Measurements from ENCODE around the gene NRP1.

DNA sequence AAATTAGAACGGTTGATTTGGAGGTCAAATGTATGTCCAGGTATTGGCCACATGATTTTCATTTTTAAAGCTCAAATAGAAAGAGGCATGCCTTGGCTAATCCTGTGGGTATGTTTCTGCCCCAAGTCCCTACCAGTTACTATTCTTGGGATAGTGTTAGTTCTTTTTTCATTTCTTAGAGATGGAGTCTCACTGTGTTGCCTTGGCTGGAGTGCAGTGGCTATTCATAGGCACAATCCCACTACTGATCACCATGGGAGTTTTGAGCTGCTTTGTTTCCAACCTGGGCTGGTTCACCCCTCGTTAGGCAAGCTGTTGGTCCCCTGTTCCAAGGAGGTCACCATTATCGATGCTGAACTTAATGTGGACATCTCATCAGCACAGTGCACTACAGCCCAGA lies 46.3 kb downstream of the NRP1 start:
- TF ChIP-seq RAD21 (IDR thresholded peaks at IDR 0.05) (no peak), YY1 (IDR thresholded peaks at IDR 0.05) (no peak), FOXA1 (IDR thresholded peaks at IDR 0.05) (no peak), CTCF (IDR thresholded peaks at IDR 0.05; ENCODE audit: low read depth, low read length, missing input control) (no peak), ATF3 (IDR thresholded peaks at IDR 0.05) (no peak), JUND (IDR thresholded peaks at IDR 0.05) (no peak), MAX (IDR thresholded peaks at IDR 0.05) (no peak), GABPA (IDR thresholded peaks at IDR 0.05 in 1 of 2, conservative IDR thresholded peaks at IDR 0.05 in 1 of 2) (no peak), EGR1 (IDR thresholded peaks at IDR 0.05; ENCODE audit: low read depth in 2 of 2) (no peak), RXRA (IDR thresholded peaks at IDR 0.05) (no peak)
- TF ChIP-seq, protein P1, sequence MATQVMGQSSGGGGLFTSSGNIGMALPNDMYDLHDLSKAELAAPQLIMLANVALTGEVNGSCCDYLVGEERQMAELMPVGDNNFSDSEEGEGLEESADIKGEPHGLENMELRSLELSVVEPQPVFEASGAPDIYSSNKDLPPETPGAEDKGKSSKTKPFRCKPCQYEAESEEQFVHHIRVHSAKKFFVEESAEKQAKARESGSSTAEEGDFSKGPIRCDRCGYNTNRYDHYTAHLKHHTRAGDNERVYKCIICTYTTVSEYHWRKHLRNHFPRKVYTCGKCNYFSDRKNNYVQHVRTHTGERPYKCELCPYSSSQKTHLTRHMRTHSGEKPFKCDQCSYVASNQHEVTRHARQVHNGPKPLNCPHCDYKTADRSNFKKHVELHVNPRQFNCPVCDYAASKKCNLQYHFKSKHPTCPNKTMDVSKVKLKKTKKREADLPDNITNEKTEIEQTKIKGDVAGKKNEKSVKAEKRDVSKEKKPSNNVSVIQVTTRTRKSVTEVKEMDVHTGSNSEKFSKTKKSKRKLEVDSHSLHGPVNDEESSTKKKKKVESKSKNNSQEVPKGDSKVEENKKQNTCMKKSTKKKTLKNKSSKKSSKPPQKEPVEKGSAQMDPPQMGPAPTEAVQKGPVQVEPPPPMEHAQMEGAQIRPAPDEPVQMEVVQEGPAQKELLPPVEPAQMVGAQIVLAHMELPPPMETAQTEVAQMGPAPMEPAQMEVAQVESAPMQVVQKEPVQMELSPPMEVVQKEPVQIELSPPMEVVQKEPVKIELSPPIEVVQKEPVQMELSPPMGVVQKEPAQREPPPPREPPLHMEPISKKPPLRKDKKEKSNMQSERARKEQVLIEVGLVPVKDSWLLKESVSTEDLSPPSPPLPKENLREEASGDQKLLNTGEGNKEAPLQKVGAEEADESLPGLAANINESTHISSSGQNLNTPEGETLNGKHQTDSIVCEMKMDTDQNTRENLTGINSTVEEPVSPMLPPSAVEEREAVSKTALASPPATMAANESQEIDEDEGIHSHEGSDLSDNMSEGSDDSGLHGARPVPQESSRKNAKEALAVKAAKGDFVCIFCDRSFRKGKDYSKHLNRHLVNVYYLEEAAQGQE (IDR thresholded peaks at IDR 0.05): no peak
- TF ChIP-seq, protein P2, sequence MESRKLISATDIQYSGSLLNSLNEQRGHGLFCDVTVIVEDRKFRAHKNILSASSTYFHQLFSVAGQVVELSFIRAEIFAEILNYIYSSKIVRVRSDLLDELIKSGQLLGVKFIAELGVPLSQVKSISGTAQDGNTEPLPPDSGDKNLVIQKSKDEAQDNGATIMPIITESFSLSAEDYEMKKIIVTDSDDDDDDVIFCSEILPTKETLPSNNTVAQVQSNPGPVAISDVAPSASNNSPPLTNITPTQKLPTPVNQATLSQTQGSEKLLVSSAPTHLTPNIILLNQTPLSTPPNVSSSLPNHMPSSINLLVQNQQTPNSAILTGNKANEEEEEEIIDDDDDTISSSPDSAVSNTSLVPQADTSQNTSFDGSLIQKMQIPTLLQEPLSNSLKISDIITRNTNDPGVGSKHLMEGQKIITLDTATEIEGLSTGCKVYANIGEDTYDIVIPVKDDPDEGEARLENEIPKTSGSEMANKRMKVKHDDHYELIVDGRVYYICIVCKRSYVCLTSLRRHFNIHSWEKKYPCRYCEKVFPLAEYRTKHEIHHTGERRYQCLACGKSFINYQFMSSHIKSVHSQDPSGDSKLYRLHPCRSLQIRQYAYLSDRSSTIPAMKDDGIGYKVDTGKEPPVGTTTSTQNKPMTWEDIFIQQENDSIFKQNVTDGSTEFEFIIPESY (IDR thresholded peaks at IDR 0.05): no peak
